Liver (tissue), 9 donors: ENCODE data around the gene RIPK1. TPM values are rescaled to one million over a fixed set of nuclear protein-coding genes. Genes with fewer than 3 reads are reported as not detected.

Source experiments
- DNase-seq: peaks from one replicate; pipeline ENCODE4 v3.0.0-alpha.2; 2017; ENCODE audit warnings: low spot score
- H3K27ac ChIP-seq, 2 donors: one replicate each; pipeline ENCODE4 v1.7.0; 2013; ENCODE audit warnings: inconsistent platforms in 2 of 2, low read length in 2 of 2, control low read depth in 1 of 2, low read depth in 1 of 2, mild to moderate bottlenecking in 1 of 2
- H3K27me3 ChIP-seq, 4 donors: one replicate each; pipeline versions ENCODE4 v1.6.1 to v1.7.0; 2013; ENCODE audit warnings: low read length in 3 of 4, inconsistent platforms in 1 of 4, mild to moderate bottlenecking in 1 of 4, moderate library complexity in 1 of 4; ENCODE audit not compliant: control insufficient read depth in 4 of 4, insufficient read depth in 4 of 4
- H3K36me3 ChIP-seq, 4 donors: one replicate each; pipeline versions ENCODE4 v1.6.1 to v1.7.0; 2013; ENCODE audit warnings: low read length in 3 of 4, mild to moderate bottlenecking in 3 of 4, low read depth in 1 of 4, moderate library complexity in 1 of 4; ENCODE audit not compliant: control insufficient read depth in 4 of 4, insufficient read depth in 3 of 4
- H3K4me1 ChIP-seq, 4 donors: one replicate each; pipeline versions ENCODE4 v1.6.1 to v1.7.0; 2013; ENCODE audit warnings: low read length in 3 of 4, mild to moderate bottlenecking in 3 of 4, moderate library complexity in 1 of 4; ENCODE audit not compliant: control insufficient read depth in 4 of 4, insufficient read depth in 4 of 4
- H3K4me3 ChIP-seq, 3 donors: one replicate each; pipeline versions ENCODE4 v1.6.1 to v1.7.0; 2013; ENCODE audit warnings: low read length in 3 of 3, control low read depth in 1 of 3, low read depth in 1 of 3, mild to moderate bottlenecking in 1 of 3
- H3K9ac ChIP-seq, 2 donors: one replicate each; pipeline ENCODE4 v1.7.0; 2013; ENCODE audit warnings: low read length in 2 of 2, mild to moderate bottlenecking in 2 of 2, moderate library complexity in 2 of 2, control low read depth in 1 of 2, low read depth in 1 of 2
- H3K9me3 ChIP-seq, 4 donors: one replicate each; pipeline versions ENCODE4 v1.6.1 to v1.7.0; 2013; ENCODE audit warnings: low read length in 3 of 4; ENCODE audit not compliant: control insufficient read depth in 4 of 4
- ATF3 ChIP-seq: IDR thresholded peaks from 2 replicates; pipeline ENCODE4 v1.6.1; 2016; ENCODE audit warnings: antibody characterized with exemption
- CTCF ChIP-seq: fragments of 150-350 bp; IDR thresholded peaks from 2 replicates; pipeline ENCODE4 v1.5.1; 2017; ENCODE audit warnings: improper control_type of control experiment, low read depth, low read length; ENCODE audit not compliant: missing input control
- EGR1 ChIP-seq, 2 donors: IDR thresholded peaks; 2 replicates each; pipeline ENCODE4 v1.6.1; 2016 to 2018; ENCODE audit warnings: antibody characterized with exemption in 2 of 2, low read depth in 2 of 2
- FOXA1 ChIP-seq: IDR thresholded peaks from 2 replicates; pipeline ENCODE4 v1.6.1; 2016; ENCODE audit warnings: antibody characterized with exemption
- FOXA2 ChIP-seq: IDR thresholded peaks from 2 replicates; pipeline ENCODE4 v1.6.1; 2016; ENCODE audit warnings: antibody characterized with exemption
- GABPA ChIP-seq, 2 donors: IDR thresholded peaks in 1 of 2; conservative IDR thresholded peaks in 1 of 2; 2 replicates each; pipeline ENCODE4 v1.6.1; 2016; ENCODE audit warnings: antibody characterized with exemption in 2 of 2, mild to moderate bottlenecking in 1 of 2, moderate library complexity in 1 of 2
- HNF4A ChIP-seq, 2 donors: conservative IDR thresholded peaks; 2 replicates each; pipeline ENCODE4 v1.6.1; 2016; ENCODE audit warnings: antibody characterized with exemption in 2 of 2, mild to moderate bottlenecking in 2 of 2
- HNF4G ChIP-seq: IDR thresholded peaks from 2 replicates; pipeline ENCODE4 v1.6.1; 2016; ENCODE audit warnings: antibody characterized with exemption
- JUND ChIP-seq, 2 donors: IDR thresholded peaks; 2 replicates each; pipeline ENCODE4 v1.6.1; 2016; ENCODE audit warnings: antibody characterized with exemption in 2 of 2
- NR2F2 ChIP-seq: IDR thresholded peaks from 2 replicates; pipeline ENCODE4 v1.6.1; 2016; ENCODE audit warnings: antibody characterized with exemption
- RAD21 ChIP-seq, 2 donors: IDR thresholded peaks; 2 replicates each; pipeline ENCODE4 v1.6.1; 2016; ENCODE audit warnings: antibody characterized with exemption in 2 of 2, mild to moderate bottlenecking in 2 of 2
- RXRA ChIP-seq, 2 donors: IDR thresholded peaks; 2 replicates each; pipeline ENCODE4 v1.6.1; 2017 to 2018; ENCODE audit warnings: antibody characterized with exemption in 2 of 2, mild to moderate bottlenecking in 1 of 2
- SP1 ChIP-seq: IDR thresholded peaks from 2 replicates; pipeline ENCODE4 v1.6.1; 2018; ENCODE audit warnings: antibody characterized with exemption, mild to moderate bottlenecking
- TAF1 ChIP-seq: conservative IDR thresholded peaks from 2 replicates; pipeline ENCODE4 v1.6.1; 2016; ENCODE audit warnings: antibody characterized with exemption, mild to moderate bottlenecking
- YY1 ChIP-seq: IDR thresholded peaks from 2 replicates; pipeline ENCODE4 v1.6.1; 2016; ENCODE audit warnings: antibody characterized with exemption, mild to moderate bottlenecking
- WGBS: extraction: QIAGEN DNeasy Blood & Tissue Kit; methylation state at CpG from one replicate; pipeline ENCODE4 v1.1.7; 2013; 5-methylcytosine and 5-hydroxymethylcytosine counted together
- polyA plus RNA-seq, 2 donors: library from polyadenylated mRNA; stranded (reverse) in 1 of 2; unstranded in 1 of 2; fragments of 200-250 nt in 1 of 2; fragments of >200 nt in 1 of 2; fragmentation: Nextera tagmentation in 1 of 2; extraction: Ambion mirVana in 1 of 2; gene quantifications; one replicate each; pipeline versions ENCODE4 v1.2.1 to v1.2.3, GENCODE V29; 2013 to 2015
- total RNA-seq, 2 donors: library from RNA; depleted of rRNA; stranded (reverse); fragments of >200 nt; gene quantifications; one replicate each; pipeline ENCODE4 v1.2.3, GENCODE V29; 2014
- TF ChIP-seq, protein P1 (sequence below): IDR thresholded peaks from 2 replicates; pipeline ENCODE4 v1.6.1; 2016; ENCODE audit warnings: antibody characterized with exemption
- donor health status: healthy.
- donor health status: healthy.
- donor health status: healthy.
- donor health status: healthy.
- donor health status: healthy.

The RIPK1 gene
- total and polyA plus RNA-seq, 4 donors: 6.7 to 27.2 (median 13.3) TPM

GRCh38 chr6:3041147-3041546 is 27.1 kb upstream of the RIPK1 start:
- Histone ChIP-seq H3K9me3 (no peaks in the 10 kb centered on the region), H3K4me3 (no peak overlapping the region), H3K4me1 (no peaks in the 10 kb centered on the region), H3K9ac (no peak overlapping the region), H3K27ac (no peak overlapping the region), H3K27me3 (no peaks in the 10 kb centered on the region), H3K36me3 (no peaks in the 10 kb centered on the region)
- TF ChIP-seq YY1 (no peak), CTCF (no peak), EGR1 (IDR thresholded peaks at IDR 0.05; ENCODE audit: low read depth in 2 of 2) (no peak), FOXA1 (no peak), SP1 (no peak), ATF3 (no peak), GABPA (IDR thresholded peaks at IDR 0.05 in 1 of 2, conservative IDR thresholded peaks at IDR 0.05 in 1 of 2) (no peak)
- DNase-seq: no peak
- 93% methylated on average over 3 of the region's 3 CpGs for whole genome bisulfite sequencing

DNA sequence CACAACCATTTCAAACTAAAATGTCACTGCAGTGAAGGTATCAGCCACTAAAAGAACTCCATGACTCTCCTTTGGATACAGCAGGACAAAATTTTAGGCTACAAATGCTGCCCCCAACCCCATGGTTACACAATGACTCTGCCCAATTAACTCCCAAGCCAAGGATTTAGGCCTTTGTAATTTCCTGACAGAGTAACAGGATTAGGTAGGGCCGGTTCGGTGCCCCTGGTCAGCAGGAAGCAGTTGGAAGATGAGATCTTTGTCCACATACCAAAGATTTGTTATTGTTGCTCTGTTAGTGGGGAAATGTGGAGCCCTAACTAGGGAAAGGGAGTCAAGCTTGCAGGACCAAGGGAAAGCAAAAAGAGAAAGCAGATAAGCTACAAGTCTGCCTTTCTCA is 26.7 kb upstream of the RIPK1 start:
- H3K27me3 ChIP-seq: no peaks in the 10 kb centered on the region
- TF ChIP-seq YY1 (no peak), HNF4G (no peak)
- no peaks in the 10 kb centered on the region for H3K4me1 ChIP-seq
- H3K36me3 ChIP-seq: no peaks in the 10 kb centered on the region
- no peak overlapping the region for H3K4me3 ChIP-seq
- no peak overlapping the region for H3K9ac ChIP-seq
- DNase-seq: no peak
- no peak overlapping the region for H3K27ac ChIP-seq
- H3K9me3 ChIP-seq: no peaks in the 10 kb centered on the region
- 80% methylated on average over 2 of the region's 2 CpGs for WGBS

- Histone ChIP-seq H3K27ac (no peak overlapping the region), H3K4me3 (no peak overlapping the region), H3K27me3 (no peaks in the 10 kb centered on the region), H3K36me3 (no peaks in the 10 kb centered on the region), H3K9me3 (no peaks in the 10 kb centered on the region), H3K4me1 (no peaks in the 10 kb centered on the region), H3K9ac (no peak overlapping the region)
- no peak for DNase-seq
- TF ChIP-seq FOXA2: no peak
- no peak for TF ChIP-seq ATF3
- TF ChIP-seq JUND (IDR thresholded peaks at IDR 0.05): no peak
- TF ChIP-seq NR2F2: no peak
- no peak for TF ChIP-seq TAF1
- no peak for TF ChIP-seq SP1
- TF ChIP-seq GABPA (IDR thresholded peaks at IDR 0.05 in 1 of 2, conservative IDR thresholded peaks at IDR 0.05 in 1 of 2): no peak
- TF ChIP-seq FOXA1: no peak
- no peak for TF ChIP-seq EGR1 (IDR thresholded peaks at IDR 0.05; ENCODE audit: low read depth in 2 of 2)
- TF ChIP-seq, protein P1, sequence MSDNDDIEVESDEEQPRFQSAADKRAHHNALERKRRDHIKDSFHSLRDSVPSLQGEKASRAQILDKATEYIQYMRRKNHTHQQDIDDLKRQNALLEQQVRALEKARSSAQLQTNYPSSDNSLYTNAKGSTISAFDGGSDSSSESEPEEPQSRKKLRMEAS: no peak
- TF ChIP-seq CTCF: no peak
- TF ChIP-seq HNF4A (conservative IDR thresholded peaks at IDR 0.05): no peak
- TF ChIP-seq RAD21 (IDR thresholded peaks at IDR 0.05): no peak
- no peak for TF ChIP-seq RXRA (IDR thresholded peaks at IDR 0.05)
- 71% methylated on average over 5 of the region's 5 CpGs for WGBS
Measured at GRCh38 chr6:3045369-3045768, 22.9 kb upstream of the RIPK1 start.
